PFSK-1 (cell line): Measurements from ENCODE around the gene RASGRP3.

Experiments used
- FOXP2 ChIP-seq: optimal IDR thresholded peaks from 2 replicates; pipeline ENCODE3; 2011; ENCODE audit warnings: borderline replicate concordance, control low read depth, inconsistent platforms; ENCODE audit not compliant: insufficient read depth; ENCODE audit errors: extremely low read length, extremely low read depth
- POLR2AphosphoS5 ChIP-seq: IDR thresholded peaks from 2 replicates; pipeline ENCODE4 v1.6.1; 2012; ENCODE audit warnings: low read depth, mild to moderate bottlenecking, control low read depth, low read length, moderate library complexity
- SIN3A ChIP-seq: IDR thresholded peaks from 2 replicates; pipeline ENCODE4 v1.6.1; 2012; ENCODE audit warnings: mild to moderate bottlenecking, low read length, moderate library complexity, borderline replicate concordance; ENCODE audit not compliant: insufficient read depth
- TAF1 ChIP-seq: IDR thresholded peaks from 2 replicates; pipeline ENCODE4 v1.6.1; 2012; ENCODE audit warnings: low read length, control low read depth, borderline replicate concordance; ENCODE audit not compliant: insufficient read depth
- TF ChIP-seq, protein P1 (sequence below), 2 experiments: IDR thresholded peaks; 2 replicates each; pipeline versions ENCODE4 v1.6.1 to v1.8.0; 2011 to 2012; ENCODE audit warnings: low read depth in 2 of 2, low read length in 2 of 2, control low read depth in 1 of 2, inconsistent platforms in 1 of 2, mild to moderate bottlenecking in 1 of 2, moderate library complexity in 1 of 2; ENCODE audit not compliant: insufficient read depth in 1 of 2

Gene RASGRP3

DNA sequence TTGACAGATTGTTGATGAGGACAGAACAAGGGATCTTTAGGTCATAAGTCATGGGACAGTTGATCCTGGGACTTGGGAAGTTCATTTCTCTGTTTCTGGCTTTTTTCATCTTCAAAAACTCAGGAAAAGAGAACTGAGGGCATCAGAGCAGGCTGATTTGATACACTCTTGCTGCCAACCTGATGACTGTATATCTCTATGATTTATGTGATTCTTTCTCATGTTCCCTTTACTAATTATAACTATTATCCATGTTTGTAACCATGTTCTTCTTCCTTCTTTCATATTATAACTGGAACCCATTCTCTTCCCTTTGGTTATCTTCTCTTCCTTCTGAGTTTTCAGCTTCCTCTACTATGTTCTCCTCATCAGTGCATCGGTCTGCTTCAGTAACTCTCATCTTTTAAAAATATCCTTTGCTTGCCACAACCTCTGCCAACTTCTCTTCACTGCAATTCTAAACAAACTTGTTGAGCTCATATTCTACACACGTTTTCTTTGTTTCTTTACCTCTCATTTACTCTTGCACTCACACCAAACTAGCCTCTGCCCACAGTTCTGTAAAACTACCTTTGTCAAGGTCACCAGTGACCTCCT is 13.5 kb downstream of the RASGRP3 start:
- TF ChIP-seq TAF1 (no peak), POLR2AphosphoS5 (no peak), SIN3A (no peak)
- TF ChIP-seq, protein P1, sequence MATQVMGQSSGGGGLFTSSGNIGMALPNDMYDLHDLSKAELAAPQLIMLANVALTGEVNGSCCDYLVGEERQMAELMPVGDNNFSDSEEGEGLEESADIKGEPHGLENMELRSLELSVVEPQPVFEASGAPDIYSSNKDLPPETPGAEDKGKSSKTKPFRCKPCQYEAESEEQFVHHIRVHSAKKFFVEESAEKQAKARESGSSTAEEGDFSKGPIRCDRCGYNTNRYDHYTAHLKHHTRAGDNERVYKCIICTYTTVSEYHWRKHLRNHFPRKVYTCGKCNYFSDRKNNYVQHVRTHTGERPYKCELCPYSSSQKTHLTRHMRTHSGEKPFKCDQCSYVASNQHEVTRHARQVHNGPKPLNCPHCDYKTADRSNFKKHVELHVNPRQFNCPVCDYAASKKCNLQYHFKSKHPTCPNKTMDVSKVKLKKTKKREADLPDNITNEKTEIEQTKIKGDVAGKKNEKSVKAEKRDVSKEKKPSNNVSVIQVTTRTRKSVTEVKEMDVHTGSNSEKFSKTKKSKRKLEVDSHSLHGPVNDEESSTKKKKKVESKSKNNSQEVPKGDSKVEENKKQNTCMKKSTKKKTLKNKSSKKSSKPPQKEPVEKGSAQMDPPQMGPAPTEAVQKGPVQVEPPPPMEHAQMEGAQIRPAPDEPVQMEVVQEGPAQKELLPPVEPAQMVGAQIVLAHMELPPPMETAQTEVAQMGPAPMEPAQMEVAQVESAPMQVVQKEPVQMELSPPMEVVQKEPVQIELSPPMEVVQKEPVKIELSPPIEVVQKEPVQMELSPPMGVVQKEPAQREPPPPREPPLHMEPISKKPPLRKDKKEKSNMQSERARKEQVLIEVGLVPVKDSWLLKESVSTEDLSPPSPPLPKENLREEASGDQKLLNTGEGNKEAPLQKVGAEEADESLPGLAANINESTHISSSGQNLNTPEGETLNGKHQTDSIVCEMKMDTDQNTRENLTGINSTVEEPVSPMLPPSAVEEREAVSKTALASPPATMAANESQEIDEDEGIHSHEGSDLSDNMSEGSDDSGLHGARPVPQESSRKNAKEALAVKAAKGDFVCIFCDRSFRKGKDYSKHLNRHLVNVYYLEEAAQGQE (IDR thresholded peaks at IDR 0.05; ENCODE audit: insufficient read depth in 1 of 2, low read depth in 2 of 2, low read length in 2 of 2): no peak

DNA sequence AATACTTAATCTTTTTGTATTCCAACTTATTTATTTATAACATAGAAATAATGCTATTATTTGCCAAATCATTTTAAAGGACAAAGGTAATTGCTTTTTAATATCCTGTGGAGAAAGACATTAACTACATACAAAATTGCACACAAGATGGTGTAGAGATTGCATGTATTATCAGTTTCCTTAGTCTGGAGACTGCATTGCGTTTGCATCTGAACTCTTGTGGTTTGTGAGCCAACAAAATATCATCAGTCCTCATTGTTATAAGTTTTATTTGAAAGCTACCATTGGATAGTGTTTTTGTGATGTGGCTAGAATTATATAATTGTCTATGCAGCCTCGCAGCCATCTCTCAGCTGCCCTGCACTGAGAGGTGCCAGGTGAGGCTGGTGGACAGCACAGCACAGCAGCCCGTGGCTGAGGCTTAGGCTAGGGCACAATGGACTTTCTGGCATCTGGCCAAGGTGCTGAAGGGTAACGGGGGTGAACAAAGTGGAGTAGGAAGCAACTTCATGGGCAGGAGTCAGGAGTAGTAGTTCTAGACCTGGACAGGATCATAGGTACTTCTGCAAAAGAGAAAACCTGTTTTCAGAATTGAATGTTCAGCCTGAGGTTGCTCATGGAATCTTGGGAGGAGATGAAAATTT is 15.1 kb downstream of the RASGRP3 start:
- no peak for TF ChIP-seq POLR2AphosphoS5
- TF ChIP-seq, protein P1 (IDR thresholded peaks at IDR 0.05; ENCODE audit: insufficient read depth in 1 of 2, low read depth in 2 of 2, low read length in 2 of 2): peak; percentile 49 to 83
- no peak for TF ChIP-seq TAF1
- no peak for TF ChIP-seq FOXP2
- TF ChIP-seq SIN3A: no peak

DNA sequence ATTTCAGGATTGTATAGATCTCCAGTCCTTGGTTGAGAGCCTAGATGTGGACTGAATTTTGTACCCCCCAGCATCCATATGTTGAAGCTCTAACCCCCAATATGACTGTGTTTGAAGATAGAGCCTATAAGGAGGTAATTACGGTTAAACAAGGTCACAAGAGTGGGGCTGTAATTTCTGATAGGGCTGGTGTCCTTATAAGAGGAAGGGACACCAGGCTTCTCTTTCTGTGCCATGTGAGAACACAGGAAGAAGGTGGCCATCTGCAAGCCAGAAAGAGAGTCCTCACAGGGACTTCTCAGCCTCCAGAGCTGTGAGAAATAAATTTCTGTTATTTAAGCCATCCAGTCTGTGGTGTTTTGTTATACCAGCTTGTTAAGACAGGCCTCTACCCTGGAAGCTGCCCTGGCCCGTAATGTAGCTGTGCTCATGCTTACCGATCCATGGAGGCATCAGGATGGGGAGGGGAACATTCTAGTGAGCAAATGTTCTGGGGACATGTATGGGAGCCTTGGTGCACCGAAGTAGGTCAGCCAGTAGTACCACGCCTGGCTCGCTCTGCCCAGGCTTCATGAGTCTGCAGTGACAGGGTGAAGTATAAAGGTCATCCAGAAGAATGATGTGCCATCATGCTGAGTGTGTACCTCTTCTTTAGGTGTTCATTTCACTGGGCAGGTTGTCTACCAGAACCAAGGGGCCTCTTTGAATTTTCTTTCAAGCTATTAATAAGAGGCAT is 16.1 kb downstream of the RASGRP3 start:
- TF ChIP-seq, protein P1 (IDR thresholded peaks at IDR 0.05; ENCODE audit: insufficient read depth in 1 of 2, low read depth in 2 of 2, low read length in 2 of 2): no peak
- TF ChIP-seq TAF1 (no peak), POLR2AphosphoS5 (no peak), FOXP2 (no peak), SIN3A (no peak)

DNA sequence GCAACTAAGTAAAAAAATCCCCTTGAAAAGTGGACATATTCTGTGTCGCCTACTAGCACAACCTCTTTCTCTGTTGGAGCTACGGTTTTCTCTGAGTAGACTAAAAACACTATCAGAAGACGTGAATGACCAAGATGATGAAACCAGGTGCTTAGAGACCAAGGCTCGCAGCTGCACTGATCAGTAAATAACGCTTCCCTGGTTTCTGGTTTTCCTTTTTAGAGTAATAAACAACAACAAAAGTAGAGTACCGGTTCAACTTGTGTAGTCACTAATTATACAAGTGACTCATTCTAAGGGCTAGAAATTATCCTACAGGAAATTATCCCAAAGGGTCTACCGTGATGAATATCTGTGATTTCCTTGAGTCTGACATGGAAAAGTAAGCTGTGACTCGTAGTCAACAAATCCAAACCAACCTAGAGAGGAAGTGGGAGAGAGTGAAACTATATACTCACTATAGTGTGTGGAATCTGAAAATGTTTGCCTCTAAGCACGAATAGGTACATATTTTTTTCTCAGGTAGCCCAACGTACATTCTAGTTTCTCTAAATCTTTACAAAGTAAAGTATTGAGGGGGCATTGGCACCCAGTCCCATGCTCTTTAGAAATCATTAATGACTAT is 17.8 kb downstream of the RASGRP3 start:
- TF ChIP-seq SIN3A (no peak), FOXP2 (no peak), POLR2AphosphoS5 (no peak), TAF1 (no peak)
- TF ChIP-seq, protein P1 (IDR thresholded peaks at IDR 0.05; ENCODE audit: insufficient read depth in 1 of 2, low read depth in 2 of 2, low read length in 2 of 2): no peak
